Dedifferentiated amniotic fluid mesenchymal stem cell (primary cell): Measurements from ENCODE around the gene RPS8.
"Not testable (repeated sequence)": the region's sequence is repeated elsewhere in the genome, so short reads cannot be mapped to it uniquely, and the experiment has no call there.

Source experiments
- DNase-seq: peaks from one replicate; pipeline ENCODE4 v3.0.0-alpha.2; 2016; ENCODE audit errors: extremely low spot score

Gene RPS8

DNA sequence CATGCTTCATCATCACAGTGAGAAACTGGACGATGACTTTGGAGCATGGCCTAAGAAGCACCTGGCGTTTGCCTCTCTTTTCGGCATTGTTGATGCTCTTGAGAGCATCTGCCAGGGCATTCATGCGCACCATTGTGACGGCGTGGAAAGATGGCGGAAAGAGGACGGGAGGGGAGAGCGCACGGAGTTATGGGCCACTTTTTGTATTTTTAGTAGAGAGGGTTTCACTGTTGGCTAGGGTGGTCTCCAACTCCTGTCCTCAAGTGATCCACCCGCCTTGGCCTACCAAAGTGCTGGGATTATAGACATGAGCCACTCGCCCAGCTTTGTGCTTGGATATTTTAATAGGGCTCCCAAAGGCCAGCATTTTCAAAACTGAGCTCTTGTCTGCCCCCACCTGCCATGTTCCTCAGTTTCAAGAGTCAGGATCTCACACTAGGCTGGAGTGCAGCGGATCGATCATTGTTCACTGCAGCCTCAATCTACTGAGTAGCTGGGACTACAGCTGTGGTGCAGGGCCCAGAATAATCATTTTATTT is 5.3 kb downstream of the RPS8 start:
- no peak for DNase-seq

- no peak for DNase-seq
Measured at GRCh38 chr1:44783697-44784093, 8.4 kb downstream of the RPS8 start.

DNA sequence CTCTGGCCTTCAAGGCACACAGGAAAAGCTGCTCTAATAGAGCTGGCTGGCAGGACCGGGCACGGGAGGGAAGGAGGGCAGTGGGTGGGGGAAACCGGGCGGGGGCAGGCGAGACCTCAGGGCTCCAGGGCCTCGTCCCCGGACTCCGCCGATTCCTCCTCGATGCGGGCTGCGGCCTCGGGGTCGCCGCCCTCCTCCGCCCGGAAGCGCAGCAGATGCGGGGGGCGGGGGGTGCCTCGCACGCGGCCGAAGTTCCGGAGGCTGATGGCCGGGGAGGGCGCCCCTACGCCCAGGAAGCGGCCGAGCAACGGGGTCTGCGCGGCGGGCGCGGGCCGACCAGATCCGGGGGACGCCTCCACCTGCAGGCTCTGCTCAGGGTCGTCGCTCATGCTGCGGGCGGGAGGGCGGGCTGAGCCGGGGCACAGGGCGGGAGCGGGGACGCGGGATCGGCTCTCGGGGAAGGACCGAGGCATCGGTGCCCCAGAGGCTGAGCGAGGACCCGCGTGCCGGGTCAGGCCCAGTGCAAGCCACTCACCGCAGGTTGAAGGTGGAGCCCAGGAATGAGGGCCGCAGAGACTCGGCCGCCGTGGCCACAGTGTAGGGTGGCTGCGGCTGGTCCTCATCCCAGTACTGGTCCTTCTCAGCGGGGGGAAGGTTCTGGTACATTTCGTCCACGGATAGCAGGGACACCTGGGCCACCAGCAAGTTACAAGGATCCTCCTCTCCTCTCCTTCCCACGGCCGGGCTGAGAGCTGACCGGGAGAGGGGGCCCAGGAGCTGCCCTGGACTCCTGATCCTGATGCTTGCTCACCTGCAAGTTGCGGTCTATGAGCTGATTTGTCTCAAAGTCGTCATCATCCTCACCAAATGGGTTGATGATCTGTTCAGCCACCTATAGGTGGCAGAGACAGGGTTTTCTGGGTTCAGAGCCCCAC is 9.0 kb downstream of the RPS8 start:
- no peak for DNase-seq

GRCh38 chr1:44785029-44785380 is 9.7 kb downstream of the RPS8 start:
- no peak for DNase-seq

GRCh38 chr1:44785501-44786137 is 10.3 kb downstream of the RPS8 start:
- no peak for DNase-seq

- DNase-seq: no peak
Measured at GRCh38 chr1:44786138-44786840, 10.9 kb downstream of the RPS8 start.

GRCh38 chr1:44786841-44787426 is 11.6 kb downstream of the RPS8 start:
- no peak for DNase-seq

GRCh38 chr1:44787506-44787905 is 12.2 kb downstream of the RPS8 start:
- no peak for DNase-seq

DNA sequence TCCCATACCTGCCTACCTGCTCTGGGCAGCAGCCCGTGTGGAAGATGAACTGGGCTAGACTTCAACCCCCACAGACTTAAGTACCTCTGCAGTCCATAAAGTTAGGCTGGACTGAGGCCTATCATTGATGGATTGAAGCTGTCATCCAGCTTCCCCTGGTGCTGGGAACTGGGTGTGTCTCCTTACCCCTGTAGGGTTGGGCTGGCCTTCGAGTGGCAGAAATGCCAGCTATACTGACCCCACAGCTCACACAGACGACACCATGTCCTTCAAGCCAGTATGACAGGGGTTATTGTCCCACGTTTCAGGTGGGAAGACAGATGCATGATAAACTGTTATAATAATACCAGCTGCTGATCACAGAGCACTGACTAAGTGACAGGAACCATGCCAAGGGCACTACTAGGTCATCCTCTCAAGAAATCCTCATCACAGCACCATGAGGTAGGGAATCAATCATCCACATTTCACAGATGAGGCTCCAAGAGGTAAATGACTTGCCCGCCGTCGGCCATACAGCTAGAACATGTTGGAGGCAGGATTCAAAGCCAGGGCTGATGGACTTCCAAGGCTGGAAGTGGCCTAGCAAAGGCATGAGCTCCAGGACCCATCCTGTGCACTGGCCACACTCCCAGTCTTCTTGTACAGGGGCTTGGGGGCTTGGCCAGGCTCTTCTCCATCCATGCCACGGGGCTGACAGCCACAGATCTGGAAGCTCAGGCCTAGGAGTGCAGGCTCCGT is 12.9 kb downstream of the RPS8 start, which contains the start of gene BEST4:
TSS of gene BEST4 (minus strand) at position 51 of the 741 bp plus-strand sequence. CDS start 465 bp downstream, outside the sequence.
- no peak for DNase-seq

GRCh38 chr1:44790968-44791801 is 15.8 kb downstream of the RPS8 start:
- no peak for DNase-seq

- no peak for DNase-seq
Measured at GRCh38 chr1:44792736-44793502, 17.6 kb downstream of the RPS8 start.

DNA sequence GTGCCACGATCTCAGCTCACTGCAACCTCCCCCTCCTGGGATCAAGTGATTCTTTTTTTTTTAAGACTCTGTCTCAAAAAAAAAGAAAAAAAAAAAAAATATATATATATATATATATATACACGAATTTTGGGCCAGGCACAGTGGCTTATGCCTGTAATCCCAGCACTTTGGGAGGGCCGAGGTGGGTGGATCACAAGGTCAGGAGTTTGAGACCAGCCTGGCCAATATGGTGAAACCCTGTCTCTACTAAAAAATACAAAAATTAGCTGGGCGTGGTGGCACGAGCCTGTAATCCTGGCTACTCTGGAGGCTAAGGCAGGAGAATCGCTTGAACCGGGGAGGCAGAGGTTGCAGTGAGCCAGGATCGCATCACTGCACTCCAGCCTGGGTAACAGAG is 22.5 kb downstream of the RPS8 start:
- not testable (repeated sequence) for DNase-seq

- no peak for DNase-seq
Measured at GRCh38 chr1:44798481-44799365, 23.4 kb downstream of the RPS8 start.

DNA sequence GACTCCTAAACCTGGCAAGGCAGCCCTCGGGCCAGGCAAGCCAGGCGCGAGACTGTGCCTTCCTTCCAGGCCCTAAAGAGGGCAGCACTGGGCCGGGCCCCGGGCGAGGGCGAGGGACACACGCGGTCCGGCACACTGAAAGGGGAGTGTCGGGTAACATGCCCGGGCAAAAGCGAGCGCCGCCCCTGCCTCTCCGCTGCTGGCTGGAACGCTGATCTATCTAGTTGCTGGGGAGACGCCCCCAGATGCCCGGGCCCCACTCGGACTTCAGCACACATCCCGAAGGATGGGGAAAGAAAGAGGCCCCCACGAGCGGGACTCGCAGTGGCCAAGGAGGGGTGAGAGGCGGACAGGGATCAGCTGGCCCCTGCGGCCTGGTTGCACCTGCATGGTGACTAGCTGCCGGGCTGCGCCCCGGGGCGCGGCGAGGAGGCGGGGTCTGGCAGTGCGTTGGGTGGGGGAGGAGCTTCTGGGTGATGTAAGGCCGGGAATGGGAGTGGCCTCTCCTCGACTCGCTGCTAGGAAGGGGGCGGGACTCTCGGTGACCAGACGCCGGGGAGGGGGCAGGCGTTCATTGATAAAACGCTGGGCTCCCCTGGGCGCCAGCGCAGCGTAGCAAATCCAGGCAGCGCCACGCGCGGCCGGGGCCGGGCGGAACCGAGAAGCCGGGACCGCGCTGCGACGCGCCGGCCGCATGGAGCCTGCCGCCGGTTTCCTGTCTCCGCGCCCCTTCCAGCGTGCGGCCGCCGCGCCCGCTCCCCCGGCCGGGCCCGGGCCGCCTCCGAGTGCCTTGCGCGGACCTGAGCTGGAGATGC is 24.6 kb downstream of the RPS8 start, which contains the start of gene PLK3:
TSS of gene PLK3 (plus strand) at position 608 of the 815 bp plus-strand sequence. CDS start at position 695, 87 bp downstream.
- DNase-seq: peak; percentile 97

DNA sequence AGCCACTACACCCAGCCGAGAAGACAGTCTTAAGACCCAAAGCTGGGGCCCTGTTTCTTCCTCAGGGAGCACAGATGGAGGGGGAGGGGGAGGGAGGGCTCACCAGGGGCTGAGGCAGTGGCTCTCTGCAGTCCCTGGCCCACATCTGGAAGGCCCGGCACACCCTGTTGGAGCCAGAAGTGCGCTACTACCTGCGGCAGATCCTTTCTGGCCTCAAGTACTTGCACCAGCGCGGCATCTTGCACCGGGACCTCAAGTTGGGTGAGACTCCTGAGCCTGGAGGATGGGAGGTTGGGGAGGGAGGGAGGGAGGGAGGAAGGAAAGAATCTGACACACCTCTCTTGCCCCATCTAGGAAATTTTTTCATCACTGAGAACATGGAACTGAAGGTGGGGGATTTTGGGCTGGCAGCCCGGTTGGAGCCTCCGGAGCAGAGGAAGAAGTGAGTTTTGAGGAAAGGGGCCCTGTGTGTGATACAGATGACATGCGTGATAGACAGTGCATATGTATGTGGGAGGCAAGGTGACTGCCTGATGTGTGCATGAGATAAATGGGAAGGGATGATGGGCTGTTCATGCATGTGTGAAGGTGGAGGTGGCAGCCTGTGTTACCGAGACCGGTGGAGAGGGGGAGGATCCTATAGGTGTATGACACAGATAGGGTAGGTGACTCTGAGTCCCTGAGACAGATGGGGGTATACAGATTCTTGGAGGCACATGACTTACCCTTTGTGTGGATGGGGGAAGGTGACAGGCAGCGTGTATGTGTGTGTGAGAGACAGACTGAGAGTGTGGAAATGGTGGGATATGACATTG is 26.4 kb downstream of the RPS8 start:
- no peak for DNase-seq

DNA sequence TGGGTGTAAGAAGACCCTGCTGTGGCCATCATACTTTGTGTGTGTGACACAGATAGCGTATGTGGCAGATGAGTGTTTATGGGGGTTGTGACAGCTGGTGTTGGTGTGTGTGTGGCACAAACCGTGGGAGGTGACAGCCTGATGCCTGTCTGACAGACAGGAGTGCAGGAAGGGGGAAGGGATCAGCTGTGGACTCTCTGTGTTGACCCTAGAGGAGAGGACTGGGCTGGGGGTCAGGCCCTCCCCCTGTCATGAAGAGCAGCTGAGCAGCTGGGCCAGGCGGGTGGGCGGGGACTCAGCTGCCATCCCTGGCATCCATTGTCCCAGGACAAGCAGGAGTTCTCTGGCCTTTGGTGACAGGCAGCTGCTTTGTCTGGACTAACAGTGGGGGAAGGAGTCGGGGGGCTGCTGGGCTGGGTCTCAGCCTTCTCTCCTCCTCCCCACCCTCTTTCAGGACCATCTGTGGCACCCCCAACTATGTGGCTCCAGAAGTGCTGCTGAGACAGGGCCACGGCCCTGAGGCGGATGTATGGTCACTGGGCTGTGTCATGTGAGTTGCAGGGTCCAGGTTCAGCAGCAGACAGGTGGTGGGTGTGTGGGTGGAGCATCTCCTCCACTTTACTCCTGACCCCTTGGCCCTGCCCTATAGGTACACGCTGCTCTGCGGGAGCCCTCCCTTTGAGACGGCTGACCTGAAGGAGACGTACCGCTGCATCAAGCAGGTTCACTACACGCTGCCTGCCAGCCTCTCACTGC is 27.1 kb downstream of the RPS8 start:
- DNase-seq: no peak
